ENCODE measurements around the gene PDSS2.

DNA sequence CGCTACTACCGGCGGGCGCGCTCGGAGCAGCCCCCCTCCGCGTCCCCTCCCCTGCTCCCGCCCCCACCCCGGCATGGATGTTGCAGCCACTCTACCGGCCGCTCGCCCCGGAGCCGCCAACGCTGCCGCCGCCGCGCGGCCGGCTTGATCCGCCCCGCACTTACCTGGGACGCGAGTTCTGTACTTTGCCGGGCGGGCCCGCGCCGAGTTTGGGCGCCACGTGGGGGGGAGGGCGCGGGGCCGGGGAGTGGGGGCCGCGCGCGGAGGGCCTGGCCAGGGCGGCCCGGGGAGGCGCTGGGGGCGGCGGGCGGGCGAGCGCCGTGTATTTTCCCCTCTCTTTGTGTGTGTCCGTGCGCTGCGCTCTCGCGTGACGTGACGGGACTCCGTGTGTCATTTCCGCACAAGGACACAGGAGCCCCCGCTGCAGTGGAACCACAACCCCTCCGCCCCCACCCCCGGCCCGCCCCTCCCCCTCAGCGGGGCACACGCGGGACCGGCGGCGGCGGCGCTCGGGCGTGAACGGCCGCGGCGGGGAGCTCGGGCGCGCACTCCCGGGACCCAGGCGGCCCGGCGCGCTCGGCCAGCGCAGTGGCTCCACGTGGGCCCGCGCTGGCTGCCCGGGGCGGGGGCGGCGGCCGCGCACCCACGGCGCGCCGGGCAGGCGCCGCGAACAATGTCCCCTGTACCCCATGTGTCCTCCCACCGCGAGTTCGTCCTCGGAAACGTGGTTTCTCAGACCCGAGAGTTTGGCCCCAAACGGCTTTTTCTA, 344.3 kb downstream of the PDSS2 start, which contains the start of gene BEND3:
- TF ChIP-seq, protein P1, sequence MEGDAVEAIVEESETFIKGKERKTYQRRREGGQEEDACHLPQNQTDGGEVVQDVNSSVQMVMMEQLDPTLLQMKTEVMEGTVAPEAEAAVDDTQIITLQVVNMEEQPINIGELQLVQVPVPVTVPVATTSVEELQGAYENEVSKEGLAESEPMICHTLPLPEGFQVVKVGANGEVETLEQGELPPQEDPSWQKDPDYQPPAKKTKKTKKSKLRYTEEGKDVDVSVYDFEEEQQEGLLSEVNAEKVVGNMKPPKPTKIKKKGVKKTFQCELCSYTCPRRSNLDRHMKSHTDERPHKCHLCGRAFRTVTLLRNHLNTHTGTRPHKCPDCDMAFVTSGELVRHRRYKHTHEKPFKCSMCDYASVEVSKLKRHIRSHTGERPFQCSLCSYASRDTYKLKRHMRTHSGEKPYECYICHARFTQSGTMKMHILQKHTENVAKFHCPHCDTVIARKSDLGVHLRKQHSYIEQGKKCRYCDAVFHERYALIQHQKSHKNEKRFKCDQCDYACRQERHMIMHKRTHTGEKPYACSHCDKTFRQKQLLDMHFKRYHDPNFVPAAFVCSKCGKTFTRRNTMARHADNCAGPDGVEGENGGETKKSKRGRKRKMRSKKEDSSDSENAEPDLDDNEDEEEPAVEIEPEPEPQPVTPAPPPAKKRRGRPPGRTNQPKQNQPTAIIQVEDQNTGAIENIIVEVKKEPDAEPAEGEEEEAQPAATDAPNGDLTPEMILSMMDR (IDR thresholded peaks at IDR 0.05), result no peak
- TF ChIP-seq POLR2A (IDR thresholded peaks at IDR 0.05), result no peak
